CD4-positive, alpha-beta T cell treated with Interleukin-4 for 1 hour (primary cell): Measurements from ENCODE around the gene TBC1D5.
A peak's percentile ranks its signal among the peaks of the same experiment; 100 is the strongest.
"Not testable (repeated sequence)": the region's sequence is repeated elsewhere in the genome, so short reads cannot be mapped to it uniquely, and the experiment has no call there.

Experiments
- DNase-seq, 2 donors: peaks; one replicate each; pipeline ENCODE4 v3.0.0-alpha.2; 2020 to 2022

TBC1D5 gene

DNA sequence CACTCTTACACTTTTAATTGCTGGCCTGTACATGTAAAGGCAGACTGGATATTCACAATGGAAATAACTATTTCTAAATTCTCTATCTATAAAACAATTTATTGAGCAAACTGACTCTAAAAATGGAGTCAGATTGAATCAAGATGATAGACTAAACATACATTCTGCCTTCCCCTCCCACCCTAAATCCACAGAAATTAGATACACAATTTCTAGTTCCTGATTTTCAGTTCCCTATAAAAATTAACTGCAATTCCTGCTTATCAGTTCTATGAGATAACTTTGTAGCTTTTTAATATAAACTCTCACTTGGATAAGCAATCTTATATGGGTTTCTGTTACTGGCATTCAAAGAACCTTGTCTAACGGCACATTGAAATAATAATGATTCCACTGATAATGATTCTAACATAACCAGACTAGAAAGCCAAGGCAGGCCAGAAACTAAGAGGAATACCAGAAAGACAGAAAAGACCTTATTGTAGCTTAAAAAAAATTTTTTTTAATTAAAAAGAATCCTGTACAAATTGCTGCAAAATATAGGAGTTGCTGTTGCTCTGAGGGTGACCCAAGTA, 33.1 kb downstream of the TBC1D5 start:
- no peak for DNase-seq

DNA sequence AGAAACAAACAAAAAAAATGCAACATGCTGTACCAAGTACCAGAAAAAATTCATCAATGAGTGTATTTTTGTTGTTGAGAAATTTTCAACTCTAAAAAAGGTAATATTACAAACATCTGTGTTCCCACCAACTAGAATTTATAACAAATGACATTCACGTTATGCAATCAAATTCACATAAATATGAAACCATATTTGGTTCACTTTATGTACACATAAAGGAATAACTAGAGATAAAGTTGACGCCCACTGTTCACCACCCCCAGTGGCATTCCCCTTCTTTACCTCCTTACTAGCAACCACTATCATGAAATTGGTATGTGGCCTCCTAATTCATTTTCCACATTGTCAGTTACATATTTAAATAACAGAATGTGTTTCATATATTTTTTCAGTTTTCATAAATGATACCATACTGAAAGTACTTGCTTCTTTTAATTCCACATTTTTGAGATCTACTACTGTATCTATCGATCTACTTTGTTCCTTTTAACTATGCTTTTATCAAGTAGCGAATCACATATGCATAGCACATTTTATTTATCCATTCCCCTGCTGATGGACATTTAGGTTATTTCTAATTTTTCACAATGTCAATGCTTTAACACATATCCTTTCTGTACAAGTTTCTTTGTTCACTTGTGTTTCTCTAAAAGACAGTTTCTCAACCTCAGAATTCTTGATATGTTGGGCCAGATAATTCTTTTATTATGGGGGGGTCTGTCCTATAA, 34.5 kb downstream of the TBC1D5 start:
- no peak for DNase-seq

DNA sequence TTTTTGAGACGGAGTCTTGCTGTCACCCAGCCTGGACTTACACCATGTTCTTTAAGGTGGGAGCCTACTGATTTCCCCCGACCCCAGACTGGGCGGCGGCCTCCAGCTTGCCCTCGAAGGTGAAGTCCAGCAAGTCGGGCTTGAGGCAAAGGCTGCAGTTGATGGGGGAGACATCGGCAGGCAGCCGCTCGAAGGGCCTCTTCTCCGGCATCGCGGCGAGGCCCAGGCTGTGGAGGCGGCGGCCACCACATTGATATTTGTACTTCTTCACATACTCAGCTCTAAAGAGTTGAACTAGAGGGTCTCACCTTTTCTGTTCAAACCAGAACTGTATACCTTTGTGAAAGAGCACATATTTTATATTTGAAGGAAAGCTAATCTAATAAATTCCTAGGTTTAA, 36.4 kb downstream of the TBC1D5 start:
- not testable (repeated sequence) for DNase-seq

DNA sequence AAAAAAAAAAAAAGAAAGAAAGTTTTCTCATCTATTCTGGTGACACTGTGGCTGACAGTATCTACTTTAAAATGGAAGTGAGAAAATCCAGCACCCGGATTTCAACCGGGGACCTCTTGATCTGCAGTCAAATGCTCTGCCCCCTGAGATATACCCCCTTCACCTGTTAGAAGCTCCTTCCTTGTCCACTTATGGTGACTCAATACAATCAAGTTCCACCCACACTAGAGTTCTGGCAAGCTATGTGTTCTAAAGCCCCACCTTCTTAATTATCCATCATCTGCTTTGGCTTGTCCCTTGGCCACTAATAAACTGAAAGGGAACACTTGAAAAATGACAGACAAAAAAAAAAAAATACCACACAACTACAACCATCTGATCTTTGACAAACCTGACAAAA, 42.6 kb downstream of the TBC1D5 start:
- not testable (repeated sequence) for DNase-seq

DNA sequence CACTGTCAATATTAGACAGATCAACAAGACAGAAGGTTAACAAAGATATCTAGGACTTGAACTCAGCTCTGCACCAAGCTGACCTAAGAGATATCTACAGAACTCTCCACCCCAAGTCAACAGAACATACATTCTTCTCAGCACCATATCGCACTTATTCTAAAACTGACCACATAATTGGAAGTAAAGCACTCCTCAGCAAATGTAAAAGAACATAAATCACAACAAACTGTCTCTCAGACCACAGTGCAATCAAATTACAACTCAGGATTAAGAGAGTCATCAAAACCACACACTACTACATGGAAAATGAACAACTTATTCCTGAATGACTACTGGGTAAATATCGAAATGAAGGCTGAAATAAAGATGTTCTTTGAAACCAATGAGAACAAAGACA, 46.8 kb downstream of the TBC1D5 start:
- DNase-seq: not testable (repeated sequence)

DNA sequence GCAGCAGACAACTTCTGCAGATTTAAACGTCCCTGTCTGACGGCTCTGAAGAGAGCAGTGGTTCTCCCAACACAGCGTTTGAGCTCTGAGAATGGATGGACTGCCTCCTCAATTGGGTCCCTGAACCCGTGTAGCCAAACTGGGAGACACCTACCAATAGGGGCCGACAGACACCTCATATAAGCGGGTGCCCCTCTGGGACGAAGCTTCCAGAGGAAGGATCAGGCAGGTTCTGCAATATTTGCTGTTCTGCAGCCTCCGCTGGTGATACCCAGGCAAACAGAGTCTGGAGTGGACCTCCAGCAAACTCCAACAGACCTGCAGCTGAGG, 48.8 kb downstream of the TBC1D5 start:
- DNase-seq: not testable (repeated sequence)

DNA sequence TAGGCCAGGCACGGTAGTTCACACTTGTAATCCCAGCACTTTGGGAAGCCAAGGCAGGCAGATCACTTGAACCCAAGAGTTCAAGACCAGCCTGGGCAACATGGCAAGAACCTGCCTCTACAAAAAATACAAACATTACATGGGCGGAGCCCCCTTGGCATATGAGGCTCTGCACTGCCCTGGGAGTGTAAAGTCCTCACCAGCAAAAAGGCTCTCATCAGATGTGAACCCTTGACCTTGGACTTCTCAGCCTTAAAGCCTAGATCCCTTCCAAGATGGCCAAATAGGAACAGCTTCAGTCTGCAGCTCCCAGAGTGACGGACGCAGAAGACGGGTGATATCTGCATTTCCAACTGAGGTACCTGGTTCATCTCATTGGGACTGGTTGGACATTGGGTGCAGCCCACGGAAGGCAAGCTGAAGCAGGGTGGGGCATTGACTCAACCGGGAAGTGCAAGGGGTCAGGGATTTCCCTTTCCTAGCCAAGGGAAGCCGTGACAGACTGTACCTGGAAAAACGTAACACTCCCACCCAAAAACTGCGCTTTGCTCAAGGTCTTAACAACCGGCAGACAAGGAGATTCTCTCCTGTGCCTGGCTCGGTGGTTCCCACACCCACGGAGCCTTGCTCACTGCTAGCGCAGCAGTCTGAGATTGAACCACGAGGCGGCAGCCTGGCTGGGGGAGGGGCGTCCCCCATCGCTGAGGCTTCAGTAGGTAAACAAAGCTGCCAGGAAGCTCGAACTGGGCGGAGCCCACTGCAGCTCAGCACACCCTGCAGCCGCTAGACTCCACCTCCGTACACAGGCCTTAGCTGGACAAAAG, 49.4 kb downstream of the TBC1D5 start:
- DNase-seq: peak; percentile 26 to 51

DNA sequence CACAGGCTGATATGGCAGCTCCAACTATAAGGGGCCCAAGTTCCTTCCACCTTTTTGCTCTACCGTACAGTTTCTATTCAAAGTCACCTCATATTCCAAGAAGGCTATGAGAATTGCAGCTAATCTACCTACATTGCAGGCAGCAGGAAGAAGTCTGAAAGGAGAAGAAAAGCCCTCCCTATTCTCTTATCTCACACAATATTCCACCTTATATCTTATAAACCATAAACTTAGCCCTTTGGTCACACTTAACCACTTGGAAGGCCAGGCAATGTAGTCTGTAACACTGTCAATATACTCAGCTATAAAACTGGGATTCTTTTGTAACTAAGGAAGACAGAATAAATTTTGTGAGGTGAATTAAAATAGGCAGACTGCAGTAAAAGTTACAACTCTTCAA, 54.9 kb downstream of the TBC1D5 start:
- DNase-seq: no peak

DNA sequence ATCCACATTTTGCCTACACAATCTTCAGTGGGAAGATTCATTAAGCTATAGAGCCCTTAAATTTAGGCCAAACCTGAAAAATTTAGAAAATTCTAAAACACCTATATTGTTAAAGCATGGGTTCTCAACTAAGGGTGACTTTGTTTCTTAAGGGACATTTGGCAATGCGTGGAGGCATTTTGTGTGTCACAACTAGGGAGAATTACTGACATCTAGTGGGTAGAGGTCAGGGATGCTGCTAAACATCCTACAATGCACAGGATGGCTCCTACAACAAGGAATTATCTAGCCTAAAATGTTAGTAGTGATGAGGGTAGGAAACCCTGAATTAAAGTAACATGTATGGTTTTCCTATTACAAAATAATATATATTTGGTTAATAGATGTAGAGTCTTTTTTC, 55.8 kb downstream of the TBC1D5 start:
- DNase-seq: no peak

DNA sequence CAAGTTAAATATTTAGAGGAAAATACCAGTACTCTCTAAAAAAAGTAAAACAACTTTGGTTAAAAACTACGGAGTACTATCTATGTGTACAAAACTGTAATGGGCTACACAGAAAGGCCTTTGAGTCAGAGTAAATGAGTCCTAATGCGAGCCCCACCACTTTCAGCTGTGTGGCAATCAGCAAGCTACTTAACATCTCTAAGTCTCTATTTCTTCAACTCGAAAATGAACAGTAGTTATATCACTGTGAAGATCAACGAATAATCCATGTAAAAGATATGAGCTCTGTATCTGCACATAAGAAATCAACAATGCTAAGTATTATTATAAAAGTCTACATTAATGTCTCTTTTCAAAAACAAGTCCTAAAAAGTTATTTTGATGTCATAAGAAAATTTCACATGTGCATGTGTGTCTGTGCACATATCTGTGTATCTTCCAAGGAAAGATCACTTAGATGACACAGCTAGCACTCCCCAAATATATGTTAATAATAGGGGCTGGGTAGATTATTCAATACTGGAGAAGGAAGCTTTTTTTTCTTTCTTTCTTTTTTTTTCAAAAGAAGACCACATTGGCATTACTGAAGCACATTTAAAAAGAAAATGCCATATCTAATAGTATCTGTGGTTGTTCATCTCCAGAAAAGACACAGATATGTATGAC, 58.8 kb downstream of the TBC1D5 start:
- no peak for DNase-seq

DNA sequence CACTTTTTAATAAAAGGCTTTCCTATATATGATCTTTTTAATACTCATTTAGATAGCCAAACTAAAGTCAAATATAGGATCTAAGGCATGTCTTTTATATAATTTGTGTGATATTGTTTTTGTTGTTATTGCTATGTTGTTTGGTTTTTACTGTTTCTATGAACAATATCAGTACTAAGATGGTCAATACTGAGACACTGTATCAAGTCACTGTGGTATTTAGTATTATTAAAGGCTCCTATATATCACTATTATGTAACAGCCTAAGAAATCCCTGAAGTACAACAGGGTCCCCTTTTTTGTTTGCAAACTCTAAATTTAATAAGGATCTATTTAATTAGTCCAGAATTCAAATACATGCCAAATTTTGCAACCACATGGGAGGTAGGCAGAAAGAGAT, 61.9 kb downstream of the TBC1D5 start:
- no peak for DNase-seq

DNA sequence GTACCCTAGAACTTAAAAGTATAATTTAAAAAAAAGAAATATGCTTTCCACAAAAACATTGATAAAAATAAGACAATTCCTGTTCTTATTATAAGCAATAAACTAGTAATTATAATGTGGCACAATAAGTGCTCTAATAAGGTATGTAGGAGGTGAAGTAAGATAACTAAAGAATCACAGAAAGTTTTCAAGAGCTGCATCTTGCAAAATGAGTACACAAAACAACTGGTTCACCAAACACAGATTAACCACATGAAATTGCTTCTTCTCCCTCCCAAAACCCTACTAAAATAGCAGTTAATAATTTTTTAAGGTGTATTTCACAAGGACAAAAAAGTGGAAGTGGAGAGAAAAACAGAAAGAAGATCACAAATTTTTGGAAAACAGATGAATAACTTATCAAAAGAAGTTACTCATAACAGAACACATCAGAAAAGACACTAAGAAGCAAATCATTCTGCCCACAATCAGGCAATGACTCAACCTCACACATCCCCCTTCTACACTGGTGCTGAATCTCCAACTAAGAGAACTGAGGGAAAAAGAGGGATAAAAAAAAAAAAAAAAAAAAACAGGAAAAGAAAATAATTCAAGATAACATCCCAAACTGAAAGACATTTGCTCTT, 64.2 kb downstream of the TBC1D5 start:
- DNase-seq: no peak

DNA sequence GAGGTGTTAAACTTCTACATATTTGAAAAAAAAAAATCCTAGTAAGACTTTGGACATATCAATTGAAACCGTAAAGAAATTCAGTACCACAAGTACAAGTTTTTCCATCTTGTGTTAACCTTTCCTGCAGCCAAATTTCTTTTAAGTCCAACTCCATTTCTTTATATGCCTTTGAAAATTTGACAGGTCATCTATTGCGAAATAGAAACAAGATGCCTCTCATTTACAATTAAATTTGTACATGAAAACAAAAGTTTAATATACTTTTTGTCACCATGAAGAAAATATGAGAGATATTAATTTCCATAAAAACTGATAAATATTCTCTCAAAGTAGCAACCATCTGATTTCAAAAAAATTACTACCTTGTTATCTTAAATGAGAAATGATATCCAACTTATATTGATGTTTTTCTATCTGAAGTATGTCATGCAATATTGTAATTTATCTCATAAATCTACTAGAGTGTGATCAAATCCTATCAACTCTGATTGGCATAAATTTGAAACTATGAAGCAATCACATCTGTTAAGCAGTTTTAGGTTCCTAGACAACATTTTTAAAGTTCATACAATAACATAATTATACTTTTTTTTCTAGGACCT, 68.2 kb downstream of the TBC1D5 start:
- DNase-seq: no peak

DNA sequence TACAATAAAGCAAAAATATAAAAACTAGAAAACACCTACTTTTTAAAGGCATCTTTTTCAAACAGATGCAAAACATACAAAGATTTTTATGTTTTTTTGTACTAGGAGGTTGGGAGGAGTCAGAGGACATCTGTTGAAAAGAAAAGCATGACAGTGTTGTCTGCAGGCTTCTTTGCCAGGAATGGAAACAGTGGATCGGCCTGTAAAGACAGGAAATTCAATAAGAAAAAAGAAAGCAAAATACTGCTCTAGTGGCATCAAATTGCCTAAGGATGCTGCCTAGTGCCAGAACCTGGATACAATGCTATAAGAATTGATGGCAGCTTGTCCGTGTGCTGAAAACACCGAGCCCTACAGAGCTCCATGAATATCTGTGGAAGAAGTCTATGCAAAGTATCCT, 69.9 kb downstream of the TBC1D5 start:
- no peak for DNase-seq

DNA sequence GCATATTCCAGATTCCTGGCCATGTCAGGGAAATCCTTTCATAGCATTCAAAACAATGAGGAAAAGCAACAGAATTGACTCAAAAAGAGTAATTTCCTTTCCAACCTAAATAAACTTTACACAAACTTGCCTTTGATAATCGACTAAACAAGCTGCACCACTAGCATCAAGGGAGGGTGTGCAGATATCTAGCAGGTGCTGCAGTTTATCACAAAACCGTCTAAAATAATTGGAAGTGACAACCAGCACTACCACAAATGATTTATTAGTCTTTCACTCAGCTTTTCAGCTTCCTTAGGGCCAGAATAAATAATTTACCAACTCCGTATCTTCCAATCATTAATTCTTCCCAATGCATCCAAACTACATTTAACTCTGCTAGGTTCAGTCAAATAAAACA, 71.7 kb downstream of the TBC1D5 start:
- DNase-seq: no peak

DNA sequence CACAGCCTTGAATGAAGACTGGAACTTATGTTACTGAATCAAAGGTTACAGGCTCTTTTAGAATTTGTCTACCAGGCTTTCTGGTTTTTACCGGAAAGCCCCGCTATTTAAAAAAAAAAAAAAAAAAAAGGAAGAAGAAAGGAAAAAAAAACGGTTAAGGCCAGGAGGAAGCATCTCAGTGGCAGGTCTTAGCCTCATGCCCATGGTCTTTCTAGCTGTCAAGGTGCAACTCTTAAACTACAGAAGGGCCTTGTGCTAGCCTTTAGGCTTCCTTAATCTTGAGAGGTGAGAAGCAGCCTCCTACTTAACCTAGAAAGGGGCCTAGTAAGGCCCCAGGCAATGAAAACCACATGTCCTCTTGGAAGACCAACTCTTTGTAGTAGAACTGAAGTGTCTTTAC, 77.5 kb downstream of the TBC1D5 start:
- DNase-seq: no peak

DNA sequence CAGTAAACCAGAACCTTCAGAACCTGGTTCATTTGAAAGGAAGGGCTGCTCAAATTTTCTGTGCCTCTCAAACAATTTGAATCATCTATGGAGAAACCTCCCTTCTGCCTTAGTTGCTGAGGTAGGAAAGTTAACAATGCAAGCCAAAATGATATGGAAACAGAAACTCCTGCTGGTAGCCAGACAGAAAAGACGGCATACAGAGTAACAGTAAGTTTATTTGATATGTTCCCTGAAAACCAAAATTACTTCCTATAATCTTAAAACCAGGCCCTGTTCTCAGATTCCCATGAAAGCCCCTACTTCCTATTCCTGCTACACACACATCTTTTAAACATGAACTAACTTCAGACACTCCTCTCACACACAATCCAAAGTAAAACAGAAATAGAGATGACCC, 86.2 kb downstream of the TBC1D5 start:
- no peak for DNase-seq

DNA sequence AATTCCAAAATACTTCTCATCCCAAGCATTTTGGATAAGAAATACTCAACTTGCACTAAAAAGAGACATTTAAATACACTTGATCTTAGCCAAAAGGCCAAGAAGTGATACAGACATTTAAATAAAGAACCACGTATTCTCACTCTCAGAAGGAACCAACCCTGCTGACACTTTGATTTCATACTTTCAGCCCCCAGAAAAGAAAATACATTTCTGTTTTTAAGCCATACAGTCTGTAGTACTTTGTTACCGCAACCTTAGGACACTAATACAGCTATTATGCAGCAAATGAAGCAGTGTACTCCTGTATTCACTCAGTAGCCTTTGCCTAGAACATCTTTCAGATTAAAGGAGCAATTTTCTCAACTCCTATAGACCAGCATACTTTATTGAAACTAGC, 86.7 kb downstream of the TBC1D5 start:
- no peak for DNase-seq

DNA sequence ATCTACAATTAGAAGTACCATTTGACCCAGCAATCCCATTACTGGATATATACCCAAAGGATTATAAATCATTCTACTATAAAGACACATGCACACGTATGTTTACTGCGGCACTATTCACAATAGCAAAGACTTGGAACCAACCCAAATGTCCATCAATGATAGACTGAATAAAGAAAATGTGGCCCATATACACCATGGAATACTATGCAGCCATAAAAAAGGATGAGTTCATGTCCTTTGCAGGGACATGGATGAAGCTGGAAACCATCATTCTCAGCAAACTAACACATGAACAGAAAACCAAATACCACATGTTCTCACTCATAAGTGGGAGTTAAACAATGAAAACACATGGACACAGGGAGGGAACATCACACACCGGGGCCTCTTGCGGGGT, 92.7 kb downstream of the TBC1D5 start:
- not testable (repeated sequence) for DNase-seq

DNA sequence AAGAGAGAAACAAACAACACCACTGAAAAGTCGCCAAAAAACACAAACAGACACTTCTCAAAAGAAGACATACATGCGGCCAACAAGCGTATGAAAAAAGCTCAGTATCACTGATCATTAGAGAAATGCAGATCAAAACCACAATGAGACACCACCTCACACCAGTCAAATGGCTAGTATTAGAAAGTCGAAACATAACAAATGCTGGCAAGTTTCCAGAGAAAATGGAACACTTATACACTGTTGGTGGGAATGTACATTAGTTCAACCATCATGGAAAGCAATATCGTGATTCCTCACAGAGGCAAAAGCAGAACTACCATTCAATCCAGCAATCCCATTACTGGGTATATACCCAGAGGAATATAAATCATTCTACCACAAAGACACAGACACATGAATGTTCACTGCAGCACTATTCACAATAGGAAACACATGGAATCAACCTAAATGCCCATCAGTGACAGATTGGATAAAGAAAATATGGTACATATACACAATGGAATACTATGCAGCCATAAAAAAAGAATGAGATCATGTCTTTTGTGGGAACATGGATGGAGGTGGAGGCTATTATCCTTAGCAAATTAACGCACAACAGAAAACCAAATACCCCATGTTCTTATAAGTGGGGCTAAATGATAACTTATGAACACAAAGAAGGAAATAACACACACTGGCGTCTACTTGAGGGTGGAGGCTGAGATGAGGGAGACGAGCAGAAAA, 93.6 kb downstream of the TBC1D5 start:
- DNase-seq: not testable (repeated sequence)

DNA sequence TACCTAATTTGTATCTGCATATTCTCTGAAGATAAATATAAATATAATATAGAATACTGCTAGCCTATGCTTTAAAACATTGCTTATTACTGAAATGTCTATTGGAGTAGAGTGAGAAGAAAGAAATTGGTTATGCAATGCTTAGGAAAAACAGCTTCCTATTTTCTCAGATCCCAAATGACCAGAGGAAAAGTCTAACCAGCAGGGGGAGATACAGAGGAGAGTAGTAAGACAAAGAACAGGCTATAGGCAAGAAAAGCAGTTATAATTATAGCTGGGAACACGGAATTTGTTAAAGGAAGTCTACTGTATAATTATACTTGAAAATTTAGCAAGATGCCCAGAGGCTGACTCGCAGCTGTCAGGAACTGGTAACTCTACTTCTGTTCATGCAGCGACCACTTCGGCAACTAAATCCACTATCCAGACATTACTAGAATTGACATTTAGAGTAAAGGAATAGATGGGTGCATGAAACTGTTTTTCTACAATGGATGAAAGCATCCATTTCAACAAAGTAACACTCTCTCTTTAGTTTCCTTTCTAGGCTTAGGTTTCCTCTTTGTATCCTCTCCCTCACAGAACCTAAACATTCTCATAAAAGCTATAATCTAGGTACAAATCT, 97.2 kb downstream of the TBC1D5 start:
- peak in 1 of 2 donors; percentile 38 for DNase-seq

DNA sequence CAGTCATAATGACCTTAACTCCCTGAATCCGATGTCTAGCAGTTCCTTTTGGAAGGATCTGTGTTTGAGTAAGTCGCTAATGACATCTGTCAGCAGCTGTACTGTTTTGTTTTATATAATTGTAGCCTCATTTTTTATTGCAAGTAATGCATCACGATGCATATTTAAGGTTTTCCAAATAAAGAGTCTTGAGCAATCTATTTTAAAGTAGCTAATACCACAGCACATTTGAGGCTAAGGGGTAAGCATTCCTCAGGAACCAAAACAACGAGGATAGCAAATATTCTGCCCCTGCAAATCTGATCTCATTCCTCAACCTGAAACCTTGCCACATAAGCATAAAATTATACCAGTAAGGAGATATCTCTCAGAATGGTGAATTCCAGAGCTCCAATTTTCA, 98.7 kb downstream of the TBC1D5 start:
- no peak for DNase-seq
